IPS DF 4.7 (cell line): ENCODE data around the gene BTRC.

Experiments
- DNase-seq: peaks from one replicate; pipeline ENCODE4 v3.0.0-alpha.2; 2013; ENCODE audit warnings: low spot score; ENCODE audit errors: extremely low read depth

Gene BTRC

GRCh38 chr10:101566333-101567164 is 212.6 kb downstream of the BTRC start:
- no peak for DNase-seq

GRCh38 chr10:101567165-101568006 is 213.4 kb downstream of the BTRC start:
- no peak for DNase-seq

GRCh38 chr10:101568054-101568745 is 214.2 kb downstream of the BTRC start:
- no peak for DNase-seq

- DNase-seq: no peak
Measured at GRCh38 chr10:101569323-101569621, 215.3 kb downstream of the BTRC start.

GRCh38 chr10:101569622-101570427 is 215.9 kb downstream of the BTRC start:
- no peak for DNase-seq

- no peak for DNase-seq
Measured at GRCh38 chr10:101570428-101571270, 216.7 kb downstream of the BTRC start.

- no peak for DNase-seq
Measured at GRCh38 chr10:101571271-101571925, 217.4 kb downstream of the BTRC start.

- DNase-seq: no peak
Measured at GRCh38 chr10:101572126-101572525, 218.2 kb downstream of the BTRC start.

GRCh38 chr10:101572785-101573184 is 218.8 kb downstream of the BTRC start:
- DNase-seq: no peak

GRCh38 chr10:101573885-101574753 is 220.2 kb downstream of the BTRC start:
- DNase-seq: no peak

GRCh38 chr10:101575091-101575490 is 221.1 kb downstream of the BTRC start:
- no peak for DNase-seq

- DNase-seq: no peak
Measured at GRCh38 chr10:101575580-101576210, 221.7 kb downstream of the BTRC start.

- no peak for DNase-seq
Measured at GRCh38 chr10:101576211-101576863, 222.4 kb downstream of the BTRC start.

GRCh38 chr10:101577121-101577871 is 223.3 kb downstream of the BTRC start:
- no peak for DNase-seq

GRCh38 chr10:101578192-101578591 is 224.2 kb downstream of the BTRC start:
- no peak for DNase-seq

- no peak for DNase-seq
Measured at GRCh38 chr10:101578803-101579515, 225.0 kb downstream of the BTRC start.

GRCh38 chr10:101579516-101579870 is 225.5 kb downstream of the BTRC start:
- no peak for DNase-seq
